Measurements from ENCODE around the gene NUP93.

DNA sequence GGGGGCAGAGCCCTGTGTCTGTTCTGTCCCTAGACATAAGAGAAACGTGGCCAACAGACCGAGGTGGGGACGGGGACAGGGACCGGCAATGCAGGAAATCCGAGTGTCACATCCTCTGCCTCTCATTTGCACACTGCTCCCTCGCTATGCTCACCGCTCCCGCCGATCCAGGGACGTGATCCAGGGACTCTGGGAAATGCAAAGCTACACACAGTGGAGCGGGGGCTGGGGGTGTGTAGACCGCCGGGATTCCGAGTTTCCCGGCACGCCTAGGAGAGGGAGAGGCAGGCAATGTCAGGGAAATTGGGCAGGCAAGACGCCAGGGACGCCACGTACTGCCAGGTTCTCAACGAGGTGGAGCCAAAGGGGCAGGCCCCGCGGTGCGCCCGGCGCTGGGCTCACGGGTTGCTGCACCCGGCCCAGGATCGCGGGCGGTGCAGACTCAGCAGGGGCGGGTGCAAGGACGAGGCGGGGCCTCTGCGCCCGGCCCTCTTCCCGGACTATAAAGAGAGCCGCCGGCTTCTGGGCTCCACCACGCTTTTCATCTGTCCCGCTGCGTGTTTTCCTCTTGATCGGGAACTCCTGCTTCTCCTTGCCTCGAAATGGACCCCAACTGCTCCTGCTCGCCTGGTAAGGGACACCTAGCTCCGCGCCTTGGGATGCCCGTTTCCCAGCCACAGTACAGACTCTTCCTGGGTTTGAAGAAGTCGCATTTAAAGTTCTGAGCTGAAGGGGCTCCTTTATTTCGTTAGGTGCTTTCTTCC, 47.8 kb upstream of the NUP93 start, which contains the start of gene MT1X:
- TF ChIP-seq EP300 (conservative IDR thresholded peaks at IDR 0.05; ENCODE audit: poor library complexity, severe bottlenecking), result no peak
- TF ChIP-seq, protein P1, sequence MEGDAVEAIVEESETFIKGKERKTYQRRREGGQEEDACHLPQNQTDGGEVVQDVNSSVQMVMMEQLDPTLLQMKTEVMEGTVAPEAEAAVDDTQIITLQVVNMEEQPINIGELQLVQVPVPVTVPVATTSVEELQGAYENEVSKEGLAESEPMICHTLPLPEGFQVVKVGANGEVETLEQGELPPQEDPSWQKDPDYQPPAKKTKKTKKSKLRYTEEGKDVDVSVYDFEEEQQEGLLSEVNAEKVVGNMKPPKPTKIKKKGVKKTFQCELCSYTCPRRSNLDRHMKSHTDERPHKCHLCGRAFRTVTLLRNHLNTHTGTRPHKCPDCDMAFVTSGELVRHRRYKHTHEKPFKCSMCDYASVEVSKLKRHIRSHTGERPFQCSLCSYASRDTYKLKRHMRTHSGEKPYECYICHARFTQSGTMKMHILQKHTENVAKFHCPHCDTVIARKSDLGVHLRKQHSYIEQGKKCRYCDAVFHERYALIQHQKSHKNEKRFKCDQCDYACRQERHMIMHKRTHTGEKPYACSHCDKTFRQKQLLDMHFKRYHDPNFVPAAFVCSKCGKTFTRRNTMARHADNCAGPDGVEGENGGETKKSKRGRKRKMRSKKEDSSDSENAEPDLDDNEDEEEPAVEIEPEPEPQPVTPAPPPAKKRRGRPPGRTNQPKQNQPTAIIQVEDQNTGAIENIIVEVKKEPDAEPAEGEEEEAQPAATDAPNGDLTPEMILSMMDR (IDR thresholded peaks at IDR 0.05; ENCODE audit: poor library complexity, severe bottlenecking), result no peak
- TF ChIP-seq, protein P2, sequence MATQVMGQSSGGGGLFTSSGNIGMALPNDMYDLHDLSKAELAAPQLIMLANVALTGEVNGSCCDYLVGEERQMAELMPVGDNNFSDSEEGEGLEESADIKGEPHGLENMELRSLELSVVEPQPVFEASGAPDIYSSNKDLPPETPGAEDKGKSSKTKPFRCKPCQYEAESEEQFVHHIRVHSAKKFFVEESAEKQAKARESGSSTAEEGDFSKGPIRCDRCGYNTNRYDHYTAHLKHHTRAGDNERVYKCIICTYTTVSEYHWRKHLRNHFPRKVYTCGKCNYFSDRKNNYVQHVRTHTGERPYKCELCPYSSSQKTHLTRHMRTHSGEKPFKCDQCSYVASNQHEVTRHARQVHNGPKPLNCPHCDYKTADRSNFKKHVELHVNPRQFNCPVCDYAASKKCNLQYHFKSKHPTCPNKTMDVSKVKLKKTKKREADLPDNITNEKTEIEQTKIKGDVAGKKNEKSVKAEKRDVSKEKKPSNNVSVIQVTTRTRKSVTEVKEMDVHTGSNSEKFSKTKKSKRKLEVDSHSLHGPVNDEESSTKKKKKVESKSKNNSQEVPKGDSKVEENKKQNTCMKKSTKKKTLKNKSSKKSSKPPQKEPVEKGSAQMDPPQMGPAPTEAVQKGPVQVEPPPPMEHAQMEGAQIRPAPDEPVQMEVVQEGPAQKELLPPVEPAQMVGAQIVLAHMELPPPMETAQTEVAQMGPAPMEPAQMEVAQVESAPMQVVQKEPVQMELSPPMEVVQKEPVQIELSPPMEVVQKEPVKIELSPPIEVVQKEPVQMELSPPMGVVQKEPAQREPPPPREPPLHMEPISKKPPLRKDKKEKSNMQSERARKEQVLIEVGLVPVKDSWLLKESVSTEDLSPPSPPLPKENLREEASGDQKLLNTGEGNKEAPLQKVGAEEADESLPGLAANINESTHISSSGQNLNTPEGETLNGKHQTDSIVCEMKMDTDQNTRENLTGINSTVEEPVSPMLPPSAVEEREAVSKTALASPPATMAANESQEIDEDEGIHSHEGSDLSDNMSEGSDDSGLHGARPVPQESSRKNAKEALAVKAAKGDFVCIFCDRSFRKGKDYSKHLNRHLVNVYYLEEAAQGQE (IDR thresholded peaks at IDR 0.05; ENCODE audit: borderline replicate concordance), result no peak
- TF ChIP-seq POLR2AphosphoS5 (IDR thresholded peaks at IDR 0.05), result no peak
- peak; percentile 12 for TF ChIP-seq SMC3 (conservative IDR thresholded peaks at IDR 0.05; ENCODE audit: poor library complexity)
